GM19395 (cell line): Measurements from ENCODE around the gene RERE.

Experiments
- ATAC-seq: cut with Tn5 transposase; IDR thresholded peaks from one replicate; pipeline ENCODE4 v1.9.1; 2021; ENCODE audit warnings: mild to moderate bottlenecking, moderate library complexity; ENCODE audit not compliant: unreplicated experiment

Gene RERE

GRCh38 chr1:8374356-8374755 is 443.1 kb downstream of the RERE start:
- no peak for ATAC-seq

DNA sequence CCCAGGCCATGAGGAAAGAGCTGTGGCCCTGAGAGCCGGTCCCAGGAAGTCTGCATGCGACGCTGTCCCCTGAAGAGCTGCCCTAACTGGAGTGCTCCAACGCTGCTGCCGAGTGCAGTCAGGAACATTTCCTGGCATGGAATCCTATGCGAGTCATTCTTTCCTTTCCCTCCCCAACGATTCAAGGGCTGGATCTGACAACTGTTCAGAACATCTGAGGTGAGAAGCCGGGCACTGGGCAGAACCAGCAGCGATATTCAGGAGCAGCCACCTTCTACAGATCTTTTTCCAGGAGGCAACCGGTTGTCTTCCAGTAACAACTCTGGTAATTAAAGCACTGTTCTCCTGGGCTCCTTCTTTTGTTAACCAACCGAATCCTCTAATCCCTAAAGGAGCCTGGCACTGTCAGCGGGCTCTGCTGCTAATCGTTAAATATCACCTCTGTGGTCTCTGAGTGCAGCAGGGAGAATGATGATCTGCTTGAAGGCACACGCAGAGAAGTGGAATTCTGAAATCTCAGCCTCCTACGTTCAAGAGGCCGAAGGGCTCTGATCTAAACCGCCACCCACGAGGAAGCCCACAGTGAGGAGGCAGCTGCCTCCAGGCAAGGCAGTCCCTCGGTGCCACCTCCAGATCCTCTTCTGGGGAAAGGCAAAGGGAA is 443.7 kb downstream of the RERE start:
- ATAC-seq, result no peak

DNA sequence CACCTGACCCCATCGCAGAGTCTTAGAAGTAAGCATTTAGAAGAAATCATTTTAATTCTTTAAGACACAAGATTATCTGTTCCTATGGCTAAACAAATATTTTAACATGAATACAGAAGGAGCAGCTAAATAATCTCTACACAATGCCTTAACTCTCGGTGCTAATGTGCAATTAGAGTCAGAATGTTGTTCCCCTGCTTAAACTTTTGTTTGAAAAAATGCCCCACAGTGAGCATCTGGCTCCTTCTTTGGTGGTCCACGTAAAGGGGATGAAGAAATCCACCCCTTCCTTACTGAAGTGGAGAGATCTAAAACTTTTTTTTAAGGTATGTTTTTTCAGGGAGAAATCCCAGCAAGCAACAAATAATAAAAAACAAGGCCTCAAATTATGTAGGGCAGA is 444.3 kb downstream of the RERE start:
- no peak for ATAC-seq

- ATAC-seq, result no peak
Measured at GRCh38 chr1:8371372-8371991, 446.0 kb downstream of the RERE start.

- ATAC-seq, result no peak
Measured at GRCh38 chr1:8370905-8371315, 446.5 kb downstream of the RERE start.

DNA sequence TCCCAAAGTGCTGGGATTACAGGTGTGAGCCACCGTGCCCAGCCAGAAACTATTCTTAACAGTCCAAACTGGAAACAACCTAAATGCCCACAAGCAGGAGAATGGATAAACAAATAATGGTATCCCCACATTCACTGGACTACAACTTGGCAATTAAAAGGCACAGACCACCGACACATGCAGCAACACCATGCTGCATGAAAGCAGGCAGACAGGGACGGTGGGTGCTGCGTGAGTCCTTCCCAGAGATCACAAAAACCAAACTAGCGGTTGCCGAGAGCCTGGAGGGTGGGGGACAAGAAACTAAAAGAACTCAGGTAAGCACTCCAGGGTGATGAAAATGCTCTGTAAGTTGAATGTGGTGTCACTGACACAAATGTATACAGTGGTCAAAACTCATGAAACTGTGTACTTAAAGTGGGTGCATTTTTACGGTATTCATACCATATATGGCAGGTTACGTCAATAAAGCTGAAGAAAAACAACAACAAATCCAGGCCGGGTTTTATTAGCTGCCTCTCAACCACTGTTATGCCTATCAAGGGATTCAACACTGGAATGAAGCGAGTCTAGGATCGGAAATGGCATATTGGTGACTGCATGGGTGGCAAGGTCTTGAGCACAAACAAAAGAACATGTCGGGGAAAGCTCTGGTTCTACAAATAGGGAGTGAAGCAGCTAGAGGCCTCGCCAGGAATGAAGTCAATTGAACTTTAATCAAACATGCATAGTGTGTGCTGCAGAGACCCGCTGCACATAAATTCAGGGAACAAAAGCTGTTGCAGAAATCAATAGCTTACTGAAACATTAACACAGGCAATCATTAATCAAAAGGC is 447.2 kb downstream of the RERE start:
- no peak for ATAC-seq

GRCh38 chr1:8368956-8369639 is 448.3 kb downstream of the RERE start:
- no peak for ATAC-seq

GRCh38 chr1:8367571-8368194 is 449.8 kb downstream of the RERE start:
- no peak for ATAC-seq

DNA sequence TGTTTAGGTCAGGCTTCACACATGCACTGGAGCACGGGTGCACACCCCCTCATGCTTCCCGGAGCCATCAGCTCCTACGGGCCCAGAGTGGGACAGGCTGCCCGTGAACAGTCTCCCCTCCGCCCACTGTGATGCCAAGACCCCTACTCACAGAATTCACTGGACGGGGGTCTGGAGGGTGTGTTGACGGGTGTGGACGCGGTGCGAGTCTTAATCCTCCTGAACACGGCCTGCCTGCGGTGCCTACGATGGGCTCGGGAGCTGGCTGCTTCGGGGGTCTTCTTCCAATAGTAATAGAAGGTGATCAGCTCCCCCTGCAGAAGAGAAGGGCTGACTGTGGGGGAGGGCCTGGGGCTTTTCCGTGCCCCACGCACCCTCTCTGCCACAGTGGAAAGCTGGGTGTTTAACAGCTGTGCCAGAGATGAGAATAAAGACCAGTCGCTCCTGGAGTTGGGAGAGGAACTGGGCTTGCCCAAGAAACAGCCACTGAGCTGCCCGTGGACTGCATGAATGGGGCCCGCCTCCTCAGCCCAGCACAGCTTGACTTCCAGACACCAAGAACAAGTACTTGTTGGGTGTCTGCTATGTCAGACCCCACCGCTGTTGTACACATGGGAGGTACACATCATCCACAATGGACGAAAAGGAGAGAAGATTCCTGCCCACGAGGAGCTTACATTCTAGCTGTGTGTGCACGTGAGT is 451.6 kb downstream of the RERE start:
- no peak for ATAC-seq

GRCh38 chr1:8364528-8365442 is 452.7 kb downstream of the RERE start:
- no peak for ATAC-seq

- ATAC-seq, result no peak
Measured at GRCh38 chr1:8363767-8364301, 453.6 kb downstream of the RERE start.

- ATAC-seq, result no peak
Measured at GRCh38 chr1:8363186-8363766, 454.2 kb downstream of the RERE start.

- no peak for ATAC-seq
Measured at GRCh38 chr1:8362701-8363101, 454.7 kb downstream of the RERE start.

GRCh38 chr1:8361198-8361849 is 456.1 kb downstream of the RERE start:
- ATAC-seq, result no peak

DNA sequence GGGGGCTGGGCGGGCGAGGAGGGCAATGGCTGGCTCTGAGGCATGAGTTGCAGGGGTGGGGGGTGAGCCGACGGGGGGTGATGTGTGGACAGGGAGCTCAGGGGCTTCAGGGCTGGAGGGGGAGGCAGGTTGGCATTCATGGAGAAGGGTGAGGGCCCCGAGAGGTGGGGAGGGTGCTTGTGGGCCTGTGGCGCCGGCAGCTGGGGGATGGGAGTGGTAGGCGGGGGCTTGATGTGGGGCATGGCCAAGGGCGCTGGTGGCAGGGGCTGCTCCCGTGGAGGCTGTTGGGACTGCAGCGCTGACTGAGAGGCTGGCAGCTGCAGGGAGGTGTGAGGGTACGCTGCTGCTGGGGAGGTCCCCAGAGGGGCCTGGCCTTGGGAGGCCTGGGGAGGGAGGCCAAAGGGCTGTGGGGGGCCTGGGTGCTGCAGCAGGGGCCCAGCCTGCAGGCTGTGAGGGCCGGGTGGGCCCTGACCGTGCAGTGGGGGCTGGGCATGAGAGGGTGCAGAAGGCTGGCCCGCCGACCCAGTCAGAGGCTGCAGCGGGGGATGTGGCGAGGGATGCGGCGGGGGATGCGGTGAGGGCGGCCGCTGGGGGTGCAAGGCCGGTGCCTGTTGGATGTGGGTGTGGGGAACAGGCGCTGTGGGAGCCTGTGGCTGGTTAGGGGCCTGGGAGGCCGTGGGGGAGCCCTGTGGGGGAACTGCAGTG is 456.8 kb downstream of the RERE start:
- no peak for ATAC-seq

DNA sequence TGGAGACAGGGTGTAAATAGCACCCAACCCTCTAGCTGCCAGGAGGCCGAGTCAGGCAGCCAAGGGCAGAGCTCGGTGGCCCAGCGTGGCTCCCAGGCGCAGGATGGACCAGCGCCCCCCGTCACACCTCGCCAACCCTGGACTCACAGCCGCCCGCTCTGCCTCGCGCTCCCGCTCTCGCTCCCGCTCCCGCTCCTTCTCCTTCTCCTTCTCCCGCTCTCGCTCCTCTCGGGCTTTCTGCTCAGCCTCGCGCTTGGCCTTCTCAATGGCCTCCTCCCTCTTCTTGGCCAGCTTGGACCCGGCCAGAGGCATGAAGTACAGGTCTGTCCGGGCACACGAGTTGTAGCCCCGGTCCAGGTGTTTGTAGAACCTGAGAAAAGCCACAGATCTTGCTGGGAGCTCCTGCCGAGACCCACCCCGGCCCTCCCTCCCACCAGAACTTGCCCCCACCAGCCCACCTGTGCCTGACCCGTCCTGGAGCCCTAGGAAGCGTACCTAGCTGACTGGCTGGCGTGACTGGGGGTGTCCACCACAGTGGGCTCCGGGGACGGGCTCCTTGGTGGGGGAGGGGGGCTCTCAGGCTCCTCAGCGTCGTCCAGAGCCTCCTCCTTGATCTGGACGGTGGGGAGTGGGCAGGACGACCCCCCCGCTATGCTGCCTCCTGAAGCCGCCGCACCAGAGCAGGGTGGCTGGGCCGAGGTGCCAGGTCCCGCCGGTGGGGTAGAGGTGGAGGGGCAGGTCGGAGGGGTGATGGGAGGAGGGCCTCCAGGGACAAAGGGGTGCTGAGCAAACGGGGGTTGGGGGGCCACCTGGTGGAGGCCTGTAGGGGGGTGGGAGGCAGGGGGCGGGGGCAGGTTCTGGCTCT is 457.6 kb downstream of the RERE start:
- no peak for ATAC-seq
